GM12872 (cell line): Measurements from ENCODE around the gene GTF2H3.

Source experiments
- TF ChIP-seq, protein P1 (sequence below): IDR thresholded peaks from 3 replicates; pipeline ENCODE4 v1.5.1; 2011; ENCODE audit warnings: low read depth, mild to moderate bottlenecking, low read length, moderate library complexity; ENCODE audit not compliant: insufficient read depth

Gene GTF2H3

DNA sequence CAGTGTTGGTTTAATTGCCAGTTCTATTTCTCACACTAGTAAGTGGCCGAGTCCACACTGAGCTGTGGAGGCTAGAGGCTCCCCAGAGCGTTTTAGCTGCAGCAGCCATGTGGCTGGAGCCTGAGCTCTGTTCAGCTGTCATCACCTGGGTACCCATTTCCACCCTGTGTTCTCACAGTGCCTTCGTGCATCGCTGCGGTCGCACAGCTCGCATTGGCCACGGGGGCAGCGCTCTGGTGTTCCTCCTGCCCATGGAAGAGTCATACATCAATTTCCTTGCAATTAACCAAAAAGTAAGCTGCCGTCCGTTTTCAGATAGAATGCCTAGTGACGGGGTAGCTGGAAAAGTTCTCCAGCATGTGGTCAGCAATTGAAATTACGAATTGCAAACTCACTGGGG is 16.0 kb upstream of the GTF2H3 start:
- TF ChIP-seq, protein P1, sequence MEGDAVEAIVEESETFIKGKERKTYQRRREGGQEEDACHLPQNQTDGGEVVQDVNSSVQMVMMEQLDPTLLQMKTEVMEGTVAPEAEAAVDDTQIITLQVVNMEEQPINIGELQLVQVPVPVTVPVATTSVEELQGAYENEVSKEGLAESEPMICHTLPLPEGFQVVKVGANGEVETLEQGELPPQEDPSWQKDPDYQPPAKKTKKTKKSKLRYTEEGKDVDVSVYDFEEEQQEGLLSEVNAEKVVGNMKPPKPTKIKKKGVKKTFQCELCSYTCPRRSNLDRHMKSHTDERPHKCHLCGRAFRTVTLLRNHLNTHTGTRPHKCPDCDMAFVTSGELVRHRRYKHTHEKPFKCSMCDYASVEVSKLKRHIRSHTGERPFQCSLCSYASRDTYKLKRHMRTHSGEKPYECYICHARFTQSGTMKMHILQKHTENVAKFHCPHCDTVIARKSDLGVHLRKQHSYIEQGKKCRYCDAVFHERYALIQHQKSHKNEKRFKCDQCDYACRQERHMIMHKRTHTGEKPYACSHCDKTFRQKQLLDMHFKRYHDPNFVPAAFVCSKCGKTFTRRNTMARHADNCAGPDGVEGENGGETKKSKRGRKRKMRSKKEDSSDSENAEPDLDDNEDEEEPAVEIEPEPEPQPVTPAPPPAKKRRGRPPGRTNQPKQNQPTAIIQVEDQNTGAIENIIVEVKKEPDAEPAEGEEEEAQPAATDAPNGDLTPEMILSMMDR: no peak

DNA sequence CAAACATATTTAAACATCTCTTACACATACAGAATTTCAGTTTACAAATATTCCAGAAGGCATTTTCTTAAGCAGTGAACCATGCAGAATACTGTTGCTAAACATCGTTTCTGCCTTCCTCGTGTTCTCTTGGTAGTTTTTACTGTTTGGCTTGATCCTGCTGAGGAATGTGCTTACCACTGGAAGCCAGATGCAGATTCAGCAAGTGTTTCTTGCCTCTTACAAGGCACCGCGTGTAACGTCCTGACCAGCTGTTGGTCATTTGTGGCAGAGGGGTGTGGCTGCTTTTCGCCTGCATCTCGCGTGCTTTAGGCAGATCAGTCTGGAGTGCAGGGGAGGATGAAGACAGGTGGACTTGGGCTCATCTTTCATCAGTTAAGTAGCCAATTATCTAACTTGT is 12.5 kb upstream of the GTF2H3 start:
- TF ChIP-seq, protein P1: no peak

DNA sequence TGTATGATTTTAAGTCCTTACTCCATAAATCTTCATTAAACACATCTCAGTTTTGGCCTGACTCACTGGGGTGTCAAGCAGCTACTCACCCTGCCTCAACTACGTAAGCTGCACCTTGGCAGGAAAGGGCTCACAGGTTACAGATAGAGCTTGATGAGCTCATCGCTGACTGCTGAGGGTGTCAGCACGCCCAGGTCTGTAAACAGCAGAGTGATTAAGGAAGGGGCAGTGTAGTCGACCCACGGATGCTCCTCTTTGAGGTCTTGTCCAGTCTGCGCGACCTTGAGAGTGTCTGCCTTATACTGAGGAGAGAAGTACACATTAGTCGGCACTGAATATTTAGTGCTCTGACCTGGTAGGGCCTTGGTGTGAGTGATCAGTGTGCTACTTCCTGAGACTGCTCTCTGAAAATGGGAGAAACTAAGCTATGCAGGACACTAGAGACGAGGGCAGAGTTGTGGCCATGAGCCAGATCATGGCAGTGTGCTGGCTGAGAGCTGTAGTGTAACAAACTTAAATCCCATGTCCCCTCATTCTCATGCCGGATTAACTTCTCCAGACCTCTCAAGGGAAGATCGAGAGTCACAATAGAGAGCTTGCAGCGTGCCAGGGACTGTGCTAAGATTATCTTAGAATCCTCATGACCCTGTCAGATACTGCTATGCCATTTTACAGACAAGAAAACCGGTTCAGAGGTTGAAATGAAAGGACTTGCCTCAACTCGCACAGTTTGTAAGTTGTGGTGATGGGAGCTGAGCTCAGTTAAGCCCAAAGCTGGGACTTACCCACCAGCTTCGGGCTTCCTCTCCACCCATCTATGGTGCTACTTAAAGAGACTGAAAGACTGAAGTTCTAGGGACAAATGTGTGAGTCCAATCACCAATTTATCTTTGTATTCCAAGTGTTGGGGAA is 11.8 kb upstream of the GTF2H3 start:
- TF ChIP-seq, protein P1: no peak

DNA sequence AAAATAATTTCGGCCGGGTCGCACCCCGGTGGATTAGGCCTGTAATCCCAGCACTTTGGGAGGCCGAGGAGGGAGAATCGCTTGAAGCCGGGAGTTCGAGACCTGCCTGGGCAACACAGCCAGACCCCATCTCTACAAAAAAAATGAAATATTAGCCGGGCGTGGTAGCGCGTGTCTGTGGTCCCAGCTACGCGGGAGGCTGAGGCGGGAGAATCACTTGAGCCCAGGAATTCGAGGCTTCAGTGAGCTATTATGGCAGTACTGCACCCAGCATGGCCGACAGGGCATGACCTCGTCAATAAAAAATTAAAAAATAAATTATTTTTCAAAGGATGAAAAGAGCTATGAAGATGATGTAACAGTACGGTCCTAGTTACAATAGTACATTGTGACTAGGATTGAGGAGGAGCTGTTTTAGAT is 523 bp downstream of the GTF2H3 start:
- TF ChIP-seq, protein P1: no peak

DNA sequence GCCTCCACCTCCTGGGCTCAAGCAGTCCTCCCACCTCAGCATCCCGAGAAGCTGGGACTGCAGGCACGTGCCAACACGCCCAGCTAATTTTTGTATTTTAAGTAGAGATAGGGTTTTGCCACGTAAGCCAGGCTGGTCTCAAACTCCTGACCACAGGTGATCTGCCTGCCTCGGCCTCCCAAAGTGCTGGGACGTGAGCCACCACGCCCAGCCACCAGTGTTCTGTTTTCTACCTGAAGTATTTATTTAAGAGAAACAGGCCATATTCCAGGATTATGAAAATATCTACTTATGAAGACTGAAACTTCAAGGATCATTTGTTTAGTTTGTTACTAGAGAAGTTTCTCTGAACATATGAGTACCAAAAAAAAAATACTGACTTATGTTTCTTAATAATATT is 10.3 kb downstream of the GTF2H3 start:
- TF ChIP-seq, protein P1: no peak

GRCh38 chr12:123645380-123645779 is 11.8 kb downstream of the GTF2H3 start:
- TF ChIP-seq, protein P1: no peak

DNA sequence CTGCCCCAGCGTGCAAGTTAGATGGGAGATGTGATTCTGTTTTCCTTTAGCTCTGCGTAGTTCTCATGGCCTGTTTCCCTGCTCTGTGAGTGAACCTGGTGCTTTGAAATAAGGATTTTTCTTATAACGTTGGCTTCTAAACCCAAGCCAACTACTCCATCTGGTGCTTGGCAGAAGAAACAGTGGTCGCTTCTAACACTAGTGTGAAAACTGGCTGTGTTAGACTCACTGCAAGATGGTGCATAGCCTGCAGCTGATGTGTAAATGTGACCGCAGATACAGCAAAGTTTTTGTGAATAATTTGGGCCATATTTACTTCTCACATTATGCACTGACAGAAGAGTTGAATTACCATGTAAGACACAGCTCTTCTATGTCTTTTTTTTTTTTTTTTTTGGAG is 12.2 kb downstream of the GTF2H3 start:
- TF ChIP-seq, protein P1: no peak
